AG20443 (cell line): ENCODE measurements around the gene ARHGAP4.

ENCODE experiments used
- DNase-seq: peaks from one replicate; pipeline ENCODE4 v3.0.0; 2012; ENCODE audit warnings: low spot score, mixed read lengths

ARHGAP4 gene

DNA sequence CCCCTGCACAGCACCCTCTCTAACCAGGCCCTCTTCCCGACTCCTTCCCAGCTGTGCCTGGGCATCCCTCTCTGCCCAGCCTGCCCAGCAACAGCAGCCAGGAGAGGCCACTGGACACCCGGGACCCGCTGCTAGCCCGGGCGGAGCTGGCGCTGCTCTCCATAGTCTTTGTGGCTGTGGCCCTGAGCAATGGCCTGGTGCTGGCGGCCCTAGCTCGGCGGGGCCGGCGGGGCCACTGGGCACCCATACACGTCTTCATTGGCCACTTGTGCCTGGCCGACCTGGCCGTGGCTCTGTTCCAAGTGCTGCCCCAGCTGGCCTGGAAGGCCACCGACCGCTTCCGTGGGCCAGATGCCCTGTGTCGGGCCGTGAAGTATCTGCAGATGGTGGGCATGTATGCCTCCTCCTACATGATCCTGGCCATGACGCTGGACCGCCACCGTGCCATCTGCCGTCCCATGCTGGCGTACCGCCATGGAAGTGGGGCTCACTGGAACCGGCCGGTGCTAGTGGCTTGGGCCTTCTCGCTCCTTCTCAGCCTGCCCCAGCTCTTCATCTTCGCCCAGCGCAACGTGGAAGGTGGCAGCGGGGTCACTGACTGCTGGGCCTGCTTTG lies 20.5 kb downstream of the ARHGAP4 start:
- no peak for DNase-seq

DNA sequence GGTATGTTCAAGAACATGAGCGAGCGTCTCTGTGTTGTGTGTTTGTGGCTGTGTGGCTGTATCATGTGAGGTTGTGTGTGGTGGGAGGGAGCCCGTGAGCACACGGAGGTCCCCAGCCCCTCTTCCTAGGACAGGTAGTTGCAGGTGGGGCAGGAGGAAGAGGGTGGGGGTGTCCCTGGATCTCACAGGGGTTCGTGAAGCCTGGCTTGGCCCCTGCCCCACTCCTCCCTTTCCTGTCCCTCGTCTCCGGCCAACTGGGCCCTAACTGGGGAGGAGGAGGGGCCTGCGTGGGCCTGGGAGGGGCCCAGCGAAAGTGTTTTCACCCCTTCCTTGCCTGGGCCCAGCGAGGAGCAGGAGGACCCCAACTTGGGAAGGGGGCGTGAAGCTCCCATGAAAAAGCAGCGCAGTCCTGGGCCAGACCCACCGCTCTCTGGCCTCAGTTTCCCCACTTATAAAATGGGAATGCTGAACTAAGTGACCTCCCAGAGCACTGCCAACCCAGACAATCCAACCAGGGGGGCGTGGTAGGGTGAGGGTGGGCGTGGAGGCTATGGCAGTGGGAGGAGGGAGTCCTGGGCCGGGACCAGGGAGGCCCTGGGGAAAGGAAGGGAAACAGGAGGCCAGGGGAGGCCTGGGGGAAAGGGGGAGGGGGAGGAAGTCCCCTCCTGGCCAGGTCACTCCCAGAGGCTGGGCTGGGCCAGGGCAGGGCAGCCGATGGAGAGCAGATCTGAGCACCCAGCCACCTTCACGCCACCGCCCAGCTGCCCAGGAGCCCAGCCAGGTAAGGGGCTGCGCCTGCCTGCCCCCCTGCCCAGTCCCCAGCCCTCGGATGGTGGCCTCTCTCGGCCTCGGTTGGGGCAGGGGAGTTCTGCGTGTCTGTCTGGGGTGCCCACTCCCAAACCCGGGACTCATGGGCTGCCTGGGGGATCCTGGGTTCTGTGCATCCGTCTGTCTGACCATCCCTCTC lies 21.8 kb downstream of the ARHGAP4 start, which contains the start of gene AVPR2:
Gene AVPR2, plus strand, starts transcription at position 683 of the 967 bp plus-strand sequence. CDS start 473 bp downstream, outside the sequence.
- DNase-seq: no peak

- DNase-seq: no peak
These were observed 22.7 kb downstream of the ARHGAP4 start for GRCh38 chrX:153903238-153903980.

GRCh38 chrX:153902385-153902784 lies 23.7 kb downstream of the ARHGAP4 start:
- no peak for DNase-seq

- DNase-seq: no peak
These were observed 24.3 kb downstream of the ARHGAP4 start for GRCh38 chrX:153901753-153902140.

GRCh38 chrX:153900831-153901752 lies 25.0 kb downstream of the ARHGAP4 start:
- DNase-seq: peak; percentile 87

- no peak for DNase-seq
These were observed 28.2 kb downstream of the ARHGAP4 start for GRCh38 chrX:153897899-153898298.

DNA sequence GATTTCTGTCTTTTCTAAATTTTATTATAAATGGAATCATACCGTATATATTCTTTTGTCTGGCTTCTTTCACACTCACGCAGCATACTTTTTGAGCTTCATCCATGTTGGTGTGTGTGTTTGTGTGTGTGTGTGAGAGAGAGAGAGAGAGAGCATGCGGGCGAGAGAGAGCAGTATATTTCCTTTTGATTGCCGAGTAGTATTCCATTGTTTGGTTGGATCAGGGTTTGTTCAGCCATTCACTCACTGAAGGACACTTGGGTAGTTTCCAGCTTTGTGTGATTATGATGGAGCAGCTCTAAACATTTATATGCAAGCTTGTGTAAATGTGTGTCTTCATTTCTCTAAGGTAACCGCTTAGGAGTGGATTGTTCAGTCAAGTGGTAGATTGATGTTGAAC lies 36.9 kb downstream of the ARHGAP4 start:
- DNase-seq: no peak

DNA sequence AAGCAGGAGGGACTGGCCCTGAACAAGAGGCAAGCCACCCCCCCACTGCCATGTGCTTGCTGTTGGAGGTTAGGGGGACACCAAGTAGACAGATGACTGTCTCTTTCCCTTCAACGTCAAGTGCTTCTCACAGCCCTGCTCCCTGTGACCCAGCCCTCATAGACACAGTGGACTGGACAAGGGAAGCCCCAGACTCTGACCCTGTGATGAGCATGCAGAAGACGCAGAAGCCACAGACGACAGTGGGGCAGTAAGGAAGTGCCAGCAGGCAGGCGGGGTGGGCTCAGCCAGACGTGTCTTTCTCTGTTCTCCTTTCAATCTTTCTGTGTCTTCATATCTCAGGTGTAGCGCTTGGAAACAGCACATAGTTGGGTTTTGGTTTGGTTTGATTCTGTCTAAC lies 37.7 kb downstream of the ARHGAP4 start:
- DNase-seq: no peak

- no peak for DNase-seq
These were observed 38.7 kb downstream of the ARHGAP4 start for GRCh38 chrX:153887385-153887784.

DNA sequence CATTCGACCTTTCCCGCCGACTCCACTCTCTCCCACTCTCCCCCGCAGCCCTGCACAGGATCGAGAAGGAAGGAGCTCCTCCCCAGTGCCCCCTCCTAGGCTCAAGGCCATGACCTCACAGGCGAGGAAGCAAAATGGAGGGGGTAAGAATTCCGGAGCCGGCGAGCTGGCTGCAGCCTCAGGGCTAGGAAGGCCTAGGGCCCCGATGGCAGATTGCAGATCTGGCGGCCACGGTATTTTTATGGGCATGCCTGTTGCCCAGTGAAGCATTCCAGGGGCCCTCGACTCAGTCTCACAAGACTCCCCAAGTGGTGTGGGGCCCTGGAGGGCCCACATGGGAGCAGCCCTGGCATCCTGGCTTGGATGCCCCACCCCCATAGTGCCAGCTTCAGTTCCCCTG lies 39.1 kb downstream of the ARHGAP4 start:
- no peak for DNase-seq

GRCh38 chrX:153885968-153886903 lies 39.8 kb downstream of the ARHGAP4 start, which contains the start of gene L1CAM:
TSS of gene L1CAM (minus strand) at chrX:153886173. CDS start at chrX:153875836, 10,337 bp downstream.
- DNase-seq: peak; percentile 49

GRCh38 chrX:153885208-153885787 lies 40.8 kb downstream of the ARHGAP4 start:
- no peak for DNase-seq

DNA sequence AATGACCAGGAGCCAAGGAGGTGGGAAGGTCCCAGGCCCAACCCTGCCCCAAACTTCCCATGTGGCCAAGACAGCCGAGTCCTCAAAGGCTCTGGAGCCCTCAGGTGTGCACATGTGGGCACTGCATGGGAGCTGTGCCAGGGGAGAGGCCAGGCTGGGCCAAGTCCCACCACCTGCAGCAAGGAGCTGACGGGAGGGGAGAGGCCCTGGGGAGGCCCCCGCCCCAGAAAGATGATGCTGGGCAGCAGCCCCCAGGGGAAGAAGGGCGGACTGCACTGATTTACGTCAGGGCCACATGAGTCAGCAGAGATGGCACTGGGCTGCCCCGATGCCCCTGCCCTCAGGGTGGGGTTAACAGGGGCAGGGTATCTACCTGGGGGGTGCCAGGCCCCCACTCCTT lies 41.5 kb downstream of the ARHGAP4 start:
- no peak for DNase-seq

GRCh38 chrX:153884136-153884535 lies 41.9 kb downstream of the ARHGAP4 start:
- DNase-seq: no peak

DNA sequence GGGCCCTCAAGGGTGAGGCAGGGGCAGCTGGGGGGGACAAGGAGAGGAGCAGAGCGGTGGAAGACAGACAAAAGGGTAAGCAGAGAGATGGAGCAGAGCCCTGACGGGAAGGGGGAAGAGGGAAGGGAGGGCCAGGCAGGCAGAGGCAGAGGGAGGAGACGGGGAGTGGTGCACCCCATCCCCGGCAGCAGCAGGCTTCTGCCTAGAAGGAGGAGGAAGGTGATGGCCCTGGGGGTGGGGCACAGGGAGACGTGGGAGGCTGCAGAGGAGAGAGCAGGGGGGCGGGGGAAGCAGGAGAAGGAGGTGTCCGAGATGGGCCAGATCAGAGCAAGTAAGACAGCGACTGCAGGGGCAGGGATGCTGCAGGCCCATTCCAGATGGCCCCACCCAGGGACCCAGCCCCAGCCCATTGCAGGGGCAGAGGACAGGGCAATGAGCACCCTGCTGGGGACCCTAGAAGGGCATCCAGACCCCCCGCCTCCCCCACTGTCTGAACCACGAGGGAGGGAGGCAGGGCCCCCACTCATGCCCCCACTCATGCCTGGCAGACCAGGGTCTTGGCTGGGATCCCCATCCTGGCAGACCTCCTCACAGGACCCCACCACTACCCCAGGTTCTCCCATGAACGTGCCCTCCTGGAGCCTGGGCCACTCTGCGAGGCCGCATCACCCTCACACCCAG lies 42.8 kb downstream of the ARHGAP4 start:
- no peak for DNase-seq

DNA sequence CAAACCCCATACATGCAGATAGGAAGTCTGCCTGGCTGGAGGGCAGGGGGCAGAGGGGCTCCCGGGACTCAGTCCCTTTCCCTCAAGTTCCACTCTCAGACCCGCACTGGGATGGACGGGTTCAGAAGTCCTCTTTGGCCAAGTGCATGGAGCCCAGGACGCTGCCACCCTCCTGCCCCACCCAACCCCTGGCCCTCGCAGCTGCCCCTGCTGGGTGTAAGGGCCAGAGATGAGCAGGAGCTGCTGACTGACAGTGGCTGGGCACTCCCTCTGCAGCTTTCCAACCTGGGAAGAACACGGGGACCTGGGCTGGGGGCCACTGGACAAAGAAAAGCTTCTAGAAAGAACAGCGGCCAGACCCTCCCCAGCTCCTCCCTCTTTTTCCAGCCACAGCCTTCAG lies 43.5 kb downstream of the ARHGAP4 start:
- no peak for DNase-seq

- no peak for DNase-seq
These were observed 44.0 kb downstream of the ARHGAP4 start for GRCh38 chrX:153882086-153882498.

GRCh38 chrX:153881281-153881680 lies 44.8 kb downstream of the ARHGAP4 start:
- no peak for DNase-seq
